Measurements from ENCODE around the gene PRMT2. TPM values are rescaled to one million over a fixed set of nuclear protein-coding genes. Genes with fewer than 3 reads are reported as not detected.
"Not testable (repeated sequence)": the region's sequence is repeated elsewhere in the genome, so short reads cannot be mapped to it uniquely, and the experiment has no call there.

Gene PRMT2
- polyA plus RNA-seq, 6 donors from 2014 or later, result 101 to 156 (median 115) TPM

DNA sequence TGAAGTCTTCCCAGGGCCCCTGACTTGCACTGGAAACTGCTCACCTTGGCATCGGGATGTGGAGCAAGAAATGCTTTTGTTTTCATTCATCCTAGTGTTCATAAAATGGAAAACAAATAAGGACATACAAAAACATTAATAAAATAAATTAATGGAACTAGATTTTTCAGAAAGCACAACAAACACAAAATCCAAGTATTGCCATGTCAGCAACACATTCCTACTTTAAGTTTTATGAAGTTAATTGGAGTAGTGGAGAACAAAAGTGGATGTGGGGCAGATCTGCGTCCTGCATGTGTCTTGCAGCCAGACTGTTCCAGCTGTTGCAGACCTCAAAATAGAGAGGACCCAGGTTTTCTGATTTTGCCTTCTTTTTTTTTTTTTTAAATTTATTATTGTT, 32.9 kb downstream of the PRMT2 start:
- ATAC-seq (ENCODE audit: low read depth in 2 of 2), result no peak
- Mint-ChIP-seq H3K27ac (no peak overlapping the region), H3K4me1 (peaks cover 4 to 11% (median 10%) of the 10 kb centered on the region in 3 donors), H3K9me3 (peaks cover 0 to 3% (median 0%) of the 10 kb centered on the region in 7 donors), H3K4me3 (peak overlapping the region; percentile 42 to 86 (median 74)), H3K36me3 (peaks cover 8 to 9% of the 10 kb centered on the region in 2 donors), H3K27me3 (peaks cover 5 to 33% (median 32%) of the 10 kb centered on the region in 3 donors)
- no peak for DNase-seq

DNA sequence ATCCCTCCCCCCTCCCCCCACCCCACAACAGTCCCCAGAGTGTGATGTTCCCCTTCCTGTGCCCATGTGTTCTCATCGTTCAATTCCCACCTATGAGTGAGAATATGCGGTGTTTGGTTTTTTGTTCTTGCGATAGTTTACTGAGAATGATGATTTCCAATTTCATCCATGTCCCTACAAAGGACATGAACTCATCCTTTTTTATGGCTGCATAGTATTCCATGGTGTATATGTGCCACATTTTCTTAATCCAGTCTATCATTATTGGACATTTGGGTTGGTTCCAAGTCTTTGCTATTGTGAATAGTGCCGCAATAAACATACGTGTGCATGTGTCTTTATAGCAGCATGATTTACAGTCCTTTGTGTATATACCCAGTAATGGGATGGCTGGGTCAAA, 33.4 kb downstream of the PRMT2 start:
- not testable (repeated sequence) for H3K9me3 Mint-ChIP-seq; DNase-seq; H3K27ac Mint-ChIP-seq; ATAC-seq (ENCODE audit: low read depth in 2 of 2); H3K36me3 Mint-ChIP-seq; H3K4me3 Mint-ChIP-seq
- H3K27me3 Mint-ChIP-seq, result peaks cover 5 to 33% (median 32%) of the 10 kb centered on the region in 3 donors
- H3K4me1 Mint-ChIP-seq, result peaks cover 4 to 11% (median 10%) of the 10 kb centered on the region in 3 donors

DNA sequence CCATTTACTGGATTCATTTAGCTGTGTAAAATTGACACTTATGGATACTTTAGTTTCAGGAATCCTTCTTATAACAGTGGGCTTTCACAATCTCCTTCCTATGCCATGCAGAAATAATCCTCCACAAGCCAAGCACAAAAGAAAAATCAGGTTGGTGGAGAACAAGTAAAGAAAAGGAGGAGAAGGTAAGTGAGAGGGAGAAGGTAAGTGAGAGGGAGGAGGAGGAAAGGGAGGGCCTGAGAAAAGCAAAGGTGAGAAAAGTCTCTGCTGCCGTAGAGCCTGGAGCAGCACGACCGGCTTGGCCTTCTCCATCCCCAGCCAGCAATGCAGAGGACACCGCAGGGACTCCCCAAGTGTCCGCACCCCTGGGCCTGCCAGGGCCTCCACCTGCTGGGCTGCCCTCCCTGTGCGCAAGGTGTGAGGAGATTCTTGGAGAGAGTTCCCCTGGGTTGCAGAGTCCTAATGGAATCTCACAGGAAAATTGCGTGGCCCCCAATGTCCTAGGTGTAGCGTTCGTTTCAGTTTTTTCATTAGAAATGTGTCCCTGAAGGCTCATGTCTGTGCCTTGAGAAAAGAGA, 39.0 kb downstream of the PRMT2 start:
- Mint-ChIP-seq H3K27ac (no peak overlapping the region), H3K9me3 (peaks cover 0 to 4% (median 0%) of the 10 kb centered on the region in 7 donors)

DNA sequence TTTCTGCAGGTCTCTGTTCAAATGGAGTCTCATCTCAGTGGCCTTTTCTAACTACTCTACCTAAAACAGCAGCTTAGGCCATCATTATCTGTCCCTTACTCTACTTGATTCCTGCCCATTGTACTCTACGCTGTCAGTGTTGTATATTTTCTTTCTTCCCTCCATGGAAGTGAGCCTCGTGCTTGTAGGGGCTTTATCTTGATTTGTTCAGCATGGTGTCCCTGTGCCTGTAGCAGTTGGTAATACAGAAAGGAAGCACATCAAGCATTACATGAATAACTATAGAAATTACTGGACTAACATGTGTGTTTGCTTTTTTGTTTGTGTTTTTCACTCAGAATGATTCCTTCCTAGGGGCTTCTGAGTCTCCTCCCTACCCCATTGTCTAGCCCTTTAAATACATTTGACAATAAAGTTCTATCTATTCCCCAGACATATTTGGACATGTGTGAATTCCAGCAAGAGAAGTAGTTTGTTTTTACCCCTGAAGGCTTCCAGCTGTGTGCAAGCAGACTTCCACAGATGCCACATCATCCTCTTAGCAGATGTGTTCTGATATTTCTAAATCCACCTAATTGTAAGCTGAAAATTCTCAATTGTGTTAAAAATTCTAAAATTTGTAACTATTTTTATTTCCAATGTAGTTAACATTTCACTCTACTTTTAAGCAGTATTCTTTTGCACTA, 40.3 kb downstream of the PRMT2 start:
- no peaks in the 10 kb centered on the region for H3K36me3 Mint-ChIP-seq
- H3K27me3 Mint-ChIP-seq, result peaks cover 9 to 39% (median 36%) of the 10 kb centered on the region in 3 donors
- H3K4me1 Mint-ChIP-seq, result no peaks in the 10 kb centered on the region
- peaks cover 0 to 4% (median 0%) of the 10 kb centered on the region in 7 donors for H3K9me3 Mint-ChIP-seq
- no peak overlapping the region for H3K4me3 Mint-ChIP-seq
- DNase-seq (no peak), ATAC-seq (ENCODE audit: low read depth in 2 of 2) (no peak)
- H3K27ac Mint-ChIP-seq, result no peak overlapping the region

More for the DNA sequence above, 39.0 kb downstream of the PRMT2 start:
- Mint-ChIP-seq H3K36me3 (no peaks in the 10 kb centered on the region), H3K4me1 (no peaks in the 10 kb centered on the region), H3K27me3 (peaks cover 5 to 39% (median 30%) of the 10 kb centered on the region in 3 donors), H3K4me3 (no peak overlapping the region)
- ATAC-seq (ENCODE audit: low read depth in 2 of 2), result no peak
- no peak for DNase-seq

DNA sequence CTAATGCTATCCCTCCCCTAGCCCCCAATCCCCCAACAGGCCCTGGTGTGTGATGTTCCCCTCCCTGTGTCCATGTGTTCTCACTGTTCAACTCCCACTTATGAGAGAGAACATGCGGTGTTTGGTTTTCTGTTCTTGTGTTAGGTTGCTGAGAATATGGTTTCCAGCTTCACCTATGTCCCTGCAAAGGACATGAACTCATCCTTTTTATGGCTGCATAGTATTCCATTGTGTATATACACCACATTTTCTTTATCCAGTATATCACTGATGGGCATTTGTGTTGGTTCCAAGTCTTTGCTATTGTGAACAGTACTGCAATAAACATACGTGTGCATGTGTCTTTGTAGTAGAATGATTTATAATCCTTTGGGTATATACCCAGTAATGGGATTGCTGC, 41.1 kb downstream of the PRMT2 start:
- not testable (repeated sequence) for H3K36me3 Mint-ChIP-seq; DNase-seq; H3K27ac Mint-ChIP-seq; H3K9me3 Mint-ChIP-seq; ATAC-seq (ENCODE audit: low read depth in 2 of 2); H3K4me3 Mint-ChIP-seq; H3K4me1 Mint-ChIP-seq
- peaks cover 11 to 34% (median 32%) of the 10 kb centered on the region in 3 donors for H3K27me3 Mint-ChIP-seq

DNA sequence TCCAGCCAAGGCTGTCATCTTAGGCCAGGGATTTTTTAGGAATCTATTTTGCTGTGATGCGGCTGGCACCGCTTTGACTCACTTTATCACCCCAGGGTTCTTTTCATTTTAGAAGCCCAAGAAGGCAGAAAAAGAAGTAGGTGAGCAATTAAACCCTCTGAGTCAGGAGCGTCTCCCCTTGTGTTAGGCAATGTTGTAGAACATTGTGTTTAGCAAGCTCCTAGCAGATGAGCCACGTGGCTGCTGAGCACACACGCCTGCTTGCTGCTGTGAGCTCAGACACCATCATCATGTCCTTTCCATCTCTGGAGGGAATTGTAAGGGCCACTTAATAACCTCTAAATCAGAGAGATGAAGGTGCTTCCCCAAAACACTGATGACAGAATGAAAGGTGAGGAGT, 46.1 kb downstream of the PRMT2 start:
- H3K36me3 Mint-ChIP-seq; H3K4me3 Mint-ChIP-seq; ATAC-seq (ENCODE audit: low read depth in 2 of 2); H3K9me3 Mint-ChIP-seq; H3K27ac Mint-ChIP-seq; H3K4me1 Mint-ChIP-seq; DNase-seq: not testable (repeated sequence)
- peaks cover 12 to 30% (median 23%) of the 10 kb centered on the region in 3 donors for H3K27me3 Mint-ChIP-seq

DNA sequence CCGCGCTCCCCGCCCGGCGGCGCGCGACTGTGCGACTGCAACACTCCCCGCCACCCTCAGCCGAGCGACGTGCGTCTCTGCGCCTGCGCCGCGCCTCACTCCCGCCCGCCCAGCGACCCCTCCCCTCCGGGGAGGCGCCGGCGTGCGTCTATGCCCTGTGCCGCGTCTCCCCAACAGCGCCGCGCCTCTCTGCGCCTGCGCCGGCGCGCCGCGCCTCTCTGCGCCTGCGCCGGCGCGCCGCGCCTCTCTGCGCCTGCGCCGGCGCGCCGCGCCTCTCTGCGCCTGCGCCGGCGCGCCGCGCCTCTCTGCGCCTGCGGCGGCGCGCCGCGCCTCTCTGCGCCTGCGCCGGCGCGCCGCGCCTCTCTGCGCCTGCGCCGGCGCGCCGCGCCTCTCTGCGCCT, 63.2 kb downstream of the PRMT2 start:
- H3K9me3 Mint-ChIP-seq; H3K4me1 Mint-ChIP-seq; H3K4me3 Mint-ChIP-seq; H3K36me3 Mint-ChIP-seq; ATAC-seq (ENCODE audit: low read depth in 2 of 2); H3K27ac Mint-ChIP-seq; H3K27me3 Mint-ChIP-seq; DNase-seq: not testable (repeated sequence)

DNA sequence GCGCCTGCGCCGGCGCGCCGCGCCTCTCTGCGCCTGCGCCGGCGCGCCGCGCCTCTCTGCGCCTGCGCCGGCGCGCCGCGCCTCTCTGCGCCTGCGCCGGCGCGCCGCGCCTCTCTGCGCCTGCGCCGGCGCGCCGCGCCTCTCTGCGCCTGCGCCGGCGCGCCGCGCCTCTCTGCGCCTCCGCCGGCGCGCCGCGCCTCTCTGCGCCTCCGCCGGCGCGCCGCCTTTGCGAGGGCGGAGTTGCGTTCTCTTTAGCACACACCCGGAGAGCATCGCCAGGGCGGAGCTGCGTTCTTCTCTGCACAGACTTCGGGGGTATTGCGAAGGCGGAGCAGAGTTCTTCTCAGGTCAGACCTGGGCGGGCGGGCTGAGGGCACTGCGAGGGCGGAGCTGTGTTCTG, 63.6 kb downstream of the PRMT2 start:
- not testable (repeated sequence) for H3K36me3 Mint-ChIP-seq, H3K27me3 Mint-ChIP-seq, H3K27ac Mint-ChIP-seq, H3K9me3 Mint-ChIP-seq, H3K4me1 Mint-ChIP-seq, H3K4me3 Mint-ChIP-seq
- DNase-seq, result peak; percentile 19
- peak in 1 of 2 donors; percentile 70 for ATAC-seq (ENCODE audit: low read depth in 2 of 2)

Other genes with a start within 250 kb of the PRMT2 start
- gene DIP2A, start 176.8 kb upstream of the PRMT2 start, polyA plus RNA-seq (ENCODE audit: low read depth in 6 of 6), result 10 to 100 TPM in 1 of 6 donors, 1 to 10 TPM in 4, under 1 TPM in 1; 0.34 to 12.4 (median 7.3) TPM
- gene S100B, start 30.6 kb upstream of the PRMT2 start, polyA plus RNA-seq (ENCODE audit: low read depth in 6 of 6), result under 1 TPM in 3 of 6 donors, not detected in 3; 0.34 to 0.45 (median 0.36) TPM

All from naive B cell (primary cell).